ENCODE measurements around the gene IL1RAPL2.
"Not testable (repeated sequence)": the region's sequence is repeated elsewhere in the genome, so short reads cannot be mapped to it uniquely, and the experiment has no call there.

DNA sequence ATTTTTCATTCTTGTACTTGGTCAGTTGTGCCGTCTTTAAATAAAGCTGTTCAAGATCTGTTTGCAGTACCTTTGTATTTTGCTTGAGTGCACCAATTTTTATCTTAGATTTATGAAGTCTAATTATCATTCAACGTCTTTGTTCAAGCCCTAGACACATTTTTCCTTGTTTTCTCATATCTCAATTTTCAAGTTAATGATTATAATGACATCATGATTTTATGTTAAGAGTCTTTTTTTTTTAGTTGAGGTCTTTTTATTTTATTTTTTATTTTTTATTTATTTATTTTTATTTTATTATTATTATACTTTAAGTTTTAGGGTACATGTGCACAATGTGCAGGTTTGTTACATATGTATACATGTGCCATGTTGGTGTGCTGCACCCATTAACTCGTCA is 463.0 kb downstream of the IL1RAPL2 start:
- TF ChIP-seq, protein P1, sequence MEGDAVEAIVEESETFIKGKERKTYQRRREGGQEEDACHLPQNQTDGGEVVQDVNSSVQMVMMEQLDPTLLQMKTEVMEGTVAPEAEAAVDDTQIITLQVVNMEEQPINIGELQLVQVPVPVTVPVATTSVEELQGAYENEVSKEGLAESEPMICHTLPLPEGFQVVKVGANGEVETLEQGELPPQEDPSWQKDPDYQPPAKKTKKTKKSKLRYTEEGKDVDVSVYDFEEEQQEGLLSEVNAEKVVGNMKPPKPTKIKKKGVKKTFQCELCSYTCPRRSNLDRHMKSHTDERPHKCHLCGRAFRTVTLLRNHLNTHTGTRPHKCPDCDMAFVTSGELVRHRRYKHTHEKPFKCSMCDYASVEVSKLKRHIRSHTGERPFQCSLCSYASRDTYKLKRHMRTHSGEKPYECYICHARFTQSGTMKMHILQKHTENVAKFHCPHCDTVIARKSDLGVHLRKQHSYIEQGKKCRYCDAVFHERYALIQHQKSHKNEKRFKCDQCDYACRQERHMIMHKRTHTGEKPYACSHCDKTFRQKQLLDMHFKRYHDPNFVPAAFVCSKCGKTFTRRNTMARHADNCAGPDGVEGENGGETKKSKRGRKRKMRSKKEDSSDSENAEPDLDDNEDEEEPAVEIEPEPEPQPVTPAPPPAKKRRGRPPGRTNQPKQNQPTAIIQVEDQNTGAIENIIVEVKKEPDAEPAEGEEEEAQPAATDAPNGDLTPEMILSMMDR (IDR thresholded peaks at IDR 0.05 in 4 of 5, conservative IDR thresholded peaks at IDR 0.05 in 1 of 5), result not testable (repeated sequence)
- TF ChIP-seq POLR2A (IDR thresholded peaks at IDR 0.05), result not testable (repeated sequence)
